Activated CD8-positive, alpha-beta memory T cell treated with anti-CD3 and anti-CD28 coated beads, Interleukin-2, amount 50 U/mL, for 48 hours (primary cell): Measurements from ENCODE around the gene NUFIP2.
"Not testable (repeated sequence)": the region's sequence is repeated elsewhere in the genome, so short reads cannot be mapped to it uniquely, and the experiment has no call there.

ENCODE experiments used
- DNase-seq: peaks from one replicate; pipeline ENCODE4 v3.0.0-alpha.2; 2020

The NUFIP2 gene

DNA sequence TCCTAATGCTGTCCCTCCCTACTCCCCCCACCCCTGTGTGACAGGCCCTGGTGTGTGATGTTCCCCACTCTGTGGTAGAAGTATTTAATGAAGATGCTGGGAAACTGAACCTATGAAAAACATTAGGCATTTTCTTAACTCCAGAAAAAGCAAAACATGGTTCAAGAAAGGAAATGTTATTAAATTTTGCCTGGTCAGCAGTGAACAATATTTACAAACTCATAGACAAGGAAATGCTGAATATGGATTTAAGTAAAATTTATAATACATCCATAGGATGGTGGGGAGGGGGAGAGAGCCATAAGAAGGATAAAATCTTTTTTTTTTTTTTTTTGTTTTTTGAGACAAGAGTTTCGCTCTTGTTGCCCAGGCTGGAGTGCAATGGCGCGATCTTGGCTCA is 58.0 kb downstream of the NUFIP2 start:
- no peak for DNase-seq

DNA sequence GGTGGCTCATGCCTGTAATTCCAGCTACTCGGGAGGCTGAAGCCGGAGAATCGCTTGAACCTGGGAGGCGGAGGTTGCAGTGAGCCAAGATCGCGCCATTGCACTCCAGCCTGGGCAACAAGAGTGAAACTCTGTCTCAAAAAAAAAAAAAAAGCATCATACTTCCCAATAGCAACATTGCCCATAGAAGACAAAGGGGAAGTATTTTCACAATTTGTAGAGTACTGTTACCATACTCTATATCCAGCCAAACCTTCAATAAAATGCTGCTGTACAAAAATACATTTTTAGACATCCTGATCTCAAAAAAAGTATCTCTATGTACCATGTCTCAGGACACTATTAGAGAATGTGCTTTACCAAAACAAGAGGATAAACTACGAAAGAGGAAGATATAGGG is 59.0 kb downstream of the NUFIP2 start:
- not testable (repeated sequence) for DNase-seq

GRCh38 chr17:29233301-29233700 is 60.6 kb downstream of the NUFIP2 start:
- no peak for DNase-seq

DNA sequence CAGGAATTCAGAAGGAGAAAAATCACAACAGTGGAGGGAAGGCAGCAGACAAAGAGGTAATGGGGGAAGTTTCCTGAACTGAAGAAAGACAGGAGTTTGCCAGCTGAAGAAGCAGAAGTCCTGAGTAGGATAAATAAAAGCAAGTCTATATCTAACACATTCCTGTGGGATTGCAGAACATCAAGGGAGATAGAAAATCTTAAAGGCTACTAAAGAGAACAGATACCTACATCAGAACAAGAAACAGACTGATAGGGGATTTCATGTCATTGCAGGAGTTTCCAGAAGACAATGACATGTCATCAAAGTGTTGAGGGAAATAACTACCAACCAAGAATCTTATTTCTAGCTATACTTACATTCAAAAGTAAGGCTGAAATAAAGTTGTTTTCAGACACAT is 68.6 kb downstream of the NUFIP2 start:
- no peak for DNase-seq

DNA sequence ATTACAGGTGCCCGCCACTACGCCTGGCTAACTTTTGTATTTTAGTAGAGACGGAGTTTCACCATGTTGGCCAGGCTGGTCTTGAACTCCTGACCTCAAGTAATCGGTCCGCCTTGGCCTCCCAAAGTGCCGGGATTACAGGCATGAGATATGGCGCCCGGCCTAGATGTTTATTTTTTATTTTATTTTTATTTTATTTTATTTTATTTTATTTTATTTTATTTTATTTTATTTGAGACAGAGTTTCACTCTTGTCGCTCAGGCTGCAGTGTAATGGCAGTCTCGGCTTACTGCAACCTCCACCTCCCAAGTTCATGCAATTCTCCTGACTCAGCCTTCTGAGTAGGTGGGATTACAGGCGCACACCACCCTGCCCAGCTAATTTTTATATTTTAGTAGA is 72.6 kb downstream of the NUFIP2 start:
- not testable (repeated sequence) for DNase-seq

DNA sequence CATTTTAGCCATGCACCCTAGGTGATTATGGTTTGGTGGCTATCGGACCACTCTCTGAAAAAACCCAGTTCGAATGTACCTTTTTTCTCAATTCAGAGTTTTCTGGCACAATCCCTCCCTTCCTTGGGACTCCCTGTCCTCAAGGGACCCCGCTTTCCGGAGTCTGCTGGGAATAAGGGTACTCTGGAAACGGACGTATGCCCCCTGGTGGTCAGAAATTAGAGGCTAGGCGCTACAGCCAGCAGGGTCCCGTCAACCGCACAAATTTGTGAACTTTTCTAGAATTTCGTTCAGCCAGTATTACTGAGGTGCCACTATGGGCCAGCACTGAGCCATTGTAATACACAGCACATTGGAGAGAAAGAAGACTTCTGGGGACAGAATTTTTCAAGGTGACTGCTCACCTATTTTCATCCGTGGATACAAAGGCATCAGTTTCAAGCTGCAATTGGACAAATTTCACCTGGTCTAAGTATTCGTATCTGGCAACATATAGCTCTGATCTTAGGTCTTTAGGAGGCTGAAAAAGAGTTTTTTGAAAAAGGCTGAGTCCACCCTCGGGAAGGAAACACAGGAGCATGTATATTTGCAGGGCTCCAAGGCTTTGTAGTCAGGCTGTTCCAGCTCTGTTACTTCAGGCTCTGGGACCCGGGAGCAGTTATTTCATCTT is 74.4 kb downstream of the NUFIP2 start:
- DNase-seq = peak; percentile 86

- DNase-seq = no peak
These were observed 77.1 kb downstream of the NUFIP2 start for GRCh38 chr17:29216856-29217255.

GRCh38 chr17:29216181-29216580 is 77.8 kb downstream of the NUFIP2 start:
- no peak for DNase-seq

- no peak for DNase-seq
These were observed 78.2 kb downstream of the NUFIP2 start for GRCh38 chr17:29215717-29216116.

DNA sequence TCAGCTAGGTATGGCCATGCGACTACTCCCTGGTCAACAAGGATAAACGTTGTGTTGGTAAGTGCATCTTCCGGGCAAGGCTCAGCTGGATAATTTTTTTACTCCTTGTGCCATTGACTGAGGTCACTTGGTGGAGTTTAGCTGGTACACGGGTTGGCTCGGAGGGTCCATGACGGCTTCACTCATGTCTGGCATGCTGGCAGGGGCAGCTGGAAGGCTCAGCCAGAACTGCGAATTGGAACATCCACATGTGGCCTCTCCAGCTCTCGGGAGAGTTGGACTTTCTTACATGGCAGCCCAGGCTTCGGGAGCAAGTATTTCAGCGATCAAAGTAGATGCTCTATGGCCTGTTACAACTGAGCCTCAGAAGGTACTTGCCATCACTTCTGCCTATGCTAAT is 78.8 kb downstream of the NUFIP2 start:
- no peak for DNase-seq

DNA sequence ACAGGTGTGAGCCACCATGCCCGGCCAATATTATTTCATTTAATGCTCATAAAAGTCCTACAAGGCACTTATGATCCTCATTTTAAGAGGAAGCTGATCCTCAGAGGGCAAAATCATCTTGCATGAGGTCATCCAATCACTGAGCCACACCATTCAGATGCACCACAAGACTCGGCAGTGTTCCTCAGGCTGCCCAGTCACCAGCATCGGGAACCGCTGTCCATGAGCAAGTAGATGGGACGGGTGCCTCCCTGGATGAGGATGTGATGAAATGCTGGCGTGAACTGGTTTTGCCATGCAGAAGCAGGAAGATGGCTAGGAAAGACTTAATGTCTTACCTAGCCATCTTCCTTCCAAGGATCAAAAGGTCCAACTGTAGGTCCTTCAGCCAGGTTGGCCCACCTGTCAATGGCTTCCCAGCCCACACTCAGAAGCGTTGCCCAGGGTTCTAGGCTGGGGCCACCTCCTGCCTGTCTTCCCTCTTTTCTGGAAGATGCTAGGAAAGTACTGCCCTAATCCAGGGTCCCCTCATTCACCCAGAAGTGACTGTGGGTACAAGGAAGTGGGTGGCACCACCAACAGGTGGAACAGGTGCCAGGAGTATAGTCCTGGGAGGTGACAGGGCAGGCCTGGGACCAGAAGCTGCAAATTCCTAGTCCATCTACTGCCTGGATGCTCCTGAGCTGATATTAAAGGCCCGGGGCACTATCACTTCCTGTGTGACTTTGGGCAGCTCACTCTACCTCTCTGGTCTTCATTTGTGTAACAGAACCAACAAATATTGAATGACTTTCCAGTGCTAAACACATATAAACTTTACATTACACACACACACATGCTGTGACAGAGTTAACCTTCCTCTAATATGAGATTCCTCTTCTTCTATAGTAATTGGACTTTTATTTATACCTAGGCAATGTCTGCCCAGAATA is 79.5 kb downstream of the NUFIP2 start:
- DNase-seq = no peak

DNA sequence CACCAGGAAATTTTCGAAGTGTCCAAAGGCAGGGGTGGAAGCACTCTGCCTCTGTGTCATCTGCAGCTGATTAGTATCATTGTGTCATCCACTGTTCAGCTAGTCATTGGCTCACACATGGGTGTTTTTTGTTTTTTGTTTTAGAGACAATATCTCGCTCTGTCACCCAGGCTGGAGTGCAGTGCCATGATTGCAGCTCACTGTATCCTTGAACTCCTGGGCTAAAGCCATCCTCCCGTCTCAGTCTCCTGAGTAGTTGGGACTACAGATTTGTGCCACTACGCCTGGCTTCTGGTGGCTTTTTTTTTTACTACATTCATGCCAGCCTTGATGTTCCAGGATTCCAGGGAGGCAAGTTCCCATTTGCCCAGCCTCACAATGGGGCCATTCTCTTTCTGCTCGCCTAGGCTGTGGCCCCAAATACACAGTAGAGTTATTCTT is 81.2 kb downstream of the NUFIP2 start:
- no peak for DNase-seq

DNA sequence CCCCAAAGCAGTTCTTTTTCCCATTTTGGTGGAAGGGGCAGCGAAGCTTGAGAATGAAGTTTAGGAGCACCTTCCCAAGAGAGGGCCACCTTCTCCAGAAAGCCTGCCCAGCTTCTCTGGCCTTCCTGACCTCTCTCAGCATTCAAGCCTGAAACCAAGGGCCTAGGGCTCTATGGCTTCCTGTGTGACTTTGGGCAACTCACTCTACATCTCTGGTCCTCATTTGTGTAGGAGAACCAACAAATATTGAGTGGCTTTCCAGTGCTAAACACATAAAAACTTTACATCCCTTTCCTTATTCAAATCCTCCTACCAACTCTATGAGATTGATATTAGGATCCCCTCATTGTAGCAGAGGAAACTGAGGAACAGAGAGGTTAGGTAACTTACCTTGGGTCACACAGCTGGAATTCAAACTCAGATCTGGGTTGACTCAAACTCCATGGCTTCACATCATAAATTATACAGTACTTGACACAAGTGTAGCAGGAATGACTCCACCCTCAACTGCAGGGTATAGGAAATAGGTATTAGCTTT is 81.8 kb downstream of the NUFIP2 start:
- DNase-seq = no peak

DNA sequence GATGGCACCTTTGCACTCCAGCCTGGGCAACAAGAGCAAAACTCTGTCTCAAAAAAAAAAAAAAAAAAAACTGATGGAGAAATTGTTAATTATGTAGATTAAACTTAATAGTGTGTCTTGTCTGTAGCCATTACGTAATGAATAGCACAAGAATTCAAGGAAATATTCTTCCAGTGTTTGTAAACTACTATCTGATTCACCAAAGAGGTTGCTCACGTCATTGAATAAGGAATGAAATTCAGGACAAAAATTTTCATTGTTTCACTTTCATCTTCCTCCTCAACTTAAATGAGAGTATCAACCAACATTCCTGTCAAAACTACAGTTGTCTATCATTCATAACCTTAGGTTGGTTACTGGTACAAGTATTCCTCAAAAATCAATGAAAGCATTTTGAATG is 83.1 kb downstream of the NUFIP2 start:
- no peak for DNase-seq

- DNase-seq = no peak
These were observed 84.9 kb downstream of the NUFIP2 start for GRCh38 chr17:29209073-29209472.

- DNase-seq = no peak
These were observed 86.0 kb downstream of the NUFIP2 start for GRCh38 chr17:29207975-29208374.
